ENCODE measurements around the gene ARHGEF11. TPM values are rescaled to one million over a fixed set of nuclear protein-coding genes. Genes with fewer than 3 reads are reported as not detected.

ARHGEF11 gene
- total RNA-seq, 1 experiment from 2014 or later: 0.11 TPM

DNA sequence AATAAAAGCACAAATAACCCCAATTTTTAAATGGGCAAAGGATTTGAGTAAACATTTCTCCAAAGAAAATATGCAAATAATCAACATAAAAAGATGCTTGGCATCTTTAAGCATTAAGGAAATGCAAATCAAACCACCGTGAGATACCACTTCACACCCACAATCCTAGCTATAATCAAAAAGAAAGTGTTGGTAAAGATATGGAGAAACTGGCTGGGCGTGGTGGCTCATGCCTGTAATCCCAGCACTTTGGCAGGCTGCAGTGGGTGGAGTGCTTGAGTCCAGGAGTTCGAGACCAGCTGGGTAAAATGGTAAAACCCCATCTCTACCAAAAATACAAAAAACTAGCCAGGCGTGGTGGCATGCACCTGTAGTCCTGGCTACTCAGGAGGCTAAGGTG is 16.9 kb downstream of the ARHGEF11 start:
- Histone ChIP-seq H3K4me3 (ENCODE audit: low read length) (no peak overlapping the region), H3K36me3 (ENCODE audit: insufficient read depth, low read length) (no peaks in the 10 kb centered on the region), H2AFZ (ENCODE audit: low read length) (no peak overlapping the region), H3K4me1 (ENCODE audit: low read length) (no peaks in the 10 kb centered on the region), H3K27ac (ENCODE audit: low read length) (no peak overlapping the region), H3K27me3 (ENCODE audit: low read length) (no peaks in the 10 kb centered on the region), H3K9me3 (ENCODE audit: low read length) (no peaks in the 10 kb centered on the region), H4K20me1 (ENCODE audit: insufficient read depth, low read depth, low read length) (no peaks in the 10 kb centered on the region), H3K9me2 (replicated peaks; ENCODE audit: insufficient read depth, low read length) (no peaks in the 10 kb centered on the region), H3K79me2 (ENCODE audit: low read length) (no peaks in the 10 kb centered on the region), H3K4me2 (ENCODE audit: low read depth, low read length, poor library complexity, severe bottlenecking) (no peak overlapping the region), H3K9ac (ENCODE audit: low read length) (no peak overlapping the region)
- DNase-seq: no peak

DNA sequence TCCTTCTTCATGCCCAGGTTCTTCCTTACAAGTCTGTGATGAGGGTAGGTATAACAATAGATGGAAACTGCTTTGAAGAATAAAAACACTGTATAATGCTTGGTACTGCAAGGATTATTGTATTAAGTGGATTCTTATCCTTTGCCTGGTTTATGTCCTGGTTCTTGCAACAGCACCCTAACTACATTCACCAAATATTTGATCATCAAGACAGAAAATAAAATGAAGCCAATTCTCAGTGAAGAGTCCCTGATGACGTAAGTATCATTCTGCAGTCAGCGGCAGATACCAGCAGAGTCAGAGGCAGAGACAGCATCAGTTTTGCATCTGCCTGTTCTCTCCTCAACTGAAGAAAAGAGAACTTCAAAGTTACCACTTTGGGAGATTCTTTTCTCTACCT is 19.7 kb downstream of the ARHGEF11 start:
- H3K27ac ChIP-seq (ENCODE audit: low read length): no peak overlapping the region
- H3K9me3 ChIP-seq (ENCODE audit: low read length): no peaks in the 10 kb centered on the region
- no peaks in the 10 kb centered on the region for H3K4me1 ChIP-seq (ENCODE audit: low read length)
- H3K79me2 ChIP-seq (ENCODE audit: low read length): no peaks in the 10 kb centered on the region
- no peaks in the 10 kb centered on the region for H4K20me1 ChIP-seq (ENCODE audit: insufficient read depth, low read depth, low read length)
- H3K4me3 ChIP-seq (ENCODE audit: low read length): no peak overlapping the region
- no peak overlapping the region for H3K4me2 ChIP-seq (ENCODE audit: low read depth, low read length, poor library complexity, severe bottlenecking)
- DNase-seq: no peak
- no peaks in the 10 kb centered on the region for H3K9me2 ChIP-seq (replicated peaks; ENCODE audit: insufficient read depth, low read length)
- no peaks in the 10 kb centered on the region for H3K36me3 ChIP-seq (ENCODE audit: insufficient read depth, low read length)
- H3K27me3 ChIP-seq (ENCODE audit: low read length): no peaks in the 10 kb centered on the region
- no peak overlapping the region for H3K9ac ChIP-seq (ENCODE audit: low read length)
- no peak overlapping the region for H2AFZ ChIP-seq (ENCODE audit: low read length)

DNA sequence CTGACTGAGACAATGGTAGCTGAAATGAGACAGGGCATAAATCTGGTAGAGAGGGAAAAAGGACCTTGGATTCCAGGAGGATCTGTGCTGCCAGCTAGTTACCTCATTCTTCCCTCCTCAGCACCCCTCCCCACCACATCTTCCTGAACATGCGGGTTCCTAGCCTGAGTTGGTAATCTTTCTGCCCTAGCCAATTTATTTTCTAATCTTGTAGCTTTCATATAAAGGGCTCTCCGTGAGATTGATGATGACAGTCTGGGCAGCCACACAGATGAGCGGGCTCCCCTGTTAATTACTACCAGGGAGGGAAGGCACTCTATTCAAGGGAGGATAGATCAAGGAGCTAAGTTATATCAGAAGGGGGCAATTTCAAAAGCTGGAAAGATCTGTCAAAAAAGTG is 20.2 kb downstream of the ARHGEF11 start:
- H3K4me1 ChIP-seq (ENCODE audit: low read length): no peaks in the 10 kb centered on the region
- H3K4me2 ChIP-seq (ENCODE audit: low read depth, low read length, poor library complexity, severe bottlenecking): no peak overlapping the region
- no peak overlapping the region for H3K4me3 ChIP-seq (ENCODE audit: low read length)
- H3K79me2 ChIP-seq (ENCODE audit: low read length): no peaks in the 10 kb centered on the region
- H3K27ac ChIP-seq (ENCODE audit: low read length): no peak overlapping the region
- H3K9me3 ChIP-seq (ENCODE audit: low read length): no peaks in the 10 kb centered on the region
- no peaks in the 10 kb centered on the region for H3K36me3 ChIP-seq (ENCODE audit: insufficient read depth, low read length)
- H4K20me1 ChIP-seq (ENCODE audit: insufficient read depth, low read depth, low read length): no peaks in the 10 kb centered on the region
- H3K27me3 ChIP-seq (ENCODE audit: low read length): no peaks in the 10 kb centered on the region
- H3K9me2 ChIP-seq (replicated peaks; ENCODE audit: insufficient read depth, low read length): no peaks in the 10 kb centered on the region
- DNase-seq: no peak
- no peak overlapping the region for H2AFZ ChIP-seq (ENCODE audit: low read length)
- H3K9ac ChIP-seq (ENCODE audit: low read length): no peak overlapping the region

DNA sequence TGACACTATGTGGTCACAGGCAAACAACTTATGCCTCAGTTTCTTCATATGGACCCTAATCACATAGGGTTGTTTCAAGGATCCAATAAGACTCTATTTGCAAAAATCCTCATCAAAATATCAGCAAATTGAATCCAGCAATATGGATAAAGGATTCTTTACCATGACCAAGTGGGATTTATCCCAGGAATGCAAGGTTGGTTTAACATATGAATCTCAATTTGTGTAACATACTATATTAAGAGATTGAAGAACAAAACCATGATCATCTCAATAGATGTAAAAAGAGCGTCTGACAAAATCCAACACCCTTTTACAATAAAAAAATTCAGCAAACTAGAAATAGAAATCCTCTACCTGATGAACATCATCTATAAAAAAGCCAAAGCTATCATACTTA is 23.9 kb downstream of the ARHGEF11 start:
- Histone ChIP-seq H3K9ac (ENCODE audit: low read length) (no peak overlapping the region), H4K20me1 (ENCODE audit: insufficient read depth, low read depth, low read length) (no peaks in the 10 kb centered on the region), H3K27ac (ENCODE audit: low read length) (no peak overlapping the region), H3K9me3 (ENCODE audit: low read length) (peaks cover 7% of the 10 kb centered on the region; the same call in 1 of the 2 replicates), H3K27me3 (ENCODE audit: low read length) (no peaks in the 10 kb centered on the region), H3K4me1 (ENCODE audit: low read length) (no peaks in the 10 kb centered on the region), H2AFZ (ENCODE audit: low read length) (no peak overlapping the region), H3K9me2 (replicated peaks; ENCODE audit: insufficient read depth, low read length) (no peaks in the 10 kb centered on the region), H3K4me3 (ENCODE audit: low read length) (no peak overlapping the region), H3K79me2 (ENCODE audit: low read length) (no peaks in the 10 kb centered on the region), H3K36me3 (ENCODE audit: insufficient read depth, low read length) (no peaks in the 10 kb centered on the region), H3K4me2 (ENCODE audit: low read depth, low read length, poor library complexity, severe bottlenecking) (no peak overlapping the region)
- DNase-seq: no peak

DNA sequence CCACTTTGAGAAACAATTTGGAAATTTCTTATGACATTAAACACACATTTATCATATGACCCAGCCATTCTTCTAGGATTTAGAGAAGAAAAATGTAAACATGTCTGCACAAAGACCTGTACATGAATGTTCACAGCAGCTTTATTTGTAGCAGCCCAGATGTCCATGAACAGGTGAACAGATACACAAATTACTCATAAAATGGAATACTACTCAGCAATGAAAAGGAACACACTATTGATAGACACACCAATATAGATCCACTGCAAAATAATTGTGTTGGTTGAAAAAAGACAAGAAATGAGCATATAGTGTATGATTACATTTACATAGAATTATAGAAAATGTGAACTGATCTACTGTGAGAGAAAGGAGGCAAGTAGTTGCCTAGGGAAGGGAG is 26.1 kb downstream of the ARHGEF11 start:
- Histone ChIP-seq H3K9me2 (replicated peaks; ENCODE audit: insufficient read depth, low read length) (no peaks in the 10 kb centered on the region), H3K9ac (ENCODE audit: low read length) (no peak overlapping the region), H3K36me3 (ENCODE audit: insufficient read depth, low read length) (no peaks in the 10 kb centered on the region), H3K4me3 (ENCODE audit: low read length) (no peak overlapping the region), H3K27me3 (ENCODE audit: low read length) (no peaks in the 10 kb centered on the region), H3K79me2 (ENCODE audit: low read length) (no peaks in the 10 kb centered on the region), H4K20me1 (ENCODE audit: insufficient read depth, low read depth, low read length) (no peaks in the 10 kb centered on the region), H3K4me1 (ENCODE audit: low read length) (no peaks in the 10 kb centered on the region), H3K27ac (ENCODE audit: low read length) (no peak overlapping the region), H2AFZ (ENCODE audit: low read length) (no peak overlapping the region), H3K4me2 (ENCODE audit: low read depth, low read length, poor library complexity, severe bottlenecking) (no peak overlapping the region), H3K9me3 (ENCODE audit: low read length) (peaks cover 7% of the 10 kb centered on the region; the same call in 1 of the 2 replicates)
- no peak for DNase-seq

DNA sequence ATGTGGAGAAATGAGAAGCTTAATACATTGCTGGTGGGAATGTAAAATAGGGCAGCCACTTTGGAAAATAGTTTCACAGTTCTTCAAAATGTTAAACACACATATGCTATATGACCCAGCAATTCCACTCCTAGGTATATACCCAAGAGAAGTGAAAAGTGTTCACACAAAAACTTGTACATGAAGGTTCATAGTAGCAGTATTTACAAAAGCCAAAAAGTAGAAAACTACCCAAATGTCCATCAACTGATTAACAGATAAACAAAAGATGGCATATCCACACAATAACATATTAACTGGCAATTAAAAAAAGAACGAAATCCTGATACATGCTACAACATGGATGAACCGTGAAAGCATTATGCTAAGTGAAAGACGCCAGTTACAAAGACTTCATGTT is 33.7 kb downstream of the ARHGEF11 start:
- Histone ChIP-seq H2AFZ (ENCODE audit: low read length) (no peak overlapping the region), H3K27me3 (ENCODE audit: low read length) (no peaks in the 10 kb centered on the region), H3K9me2 (replicated peaks; ENCODE audit: insufficient read depth, low read length) (no peaks in the 10 kb centered on the region), H3K4me2 (ENCODE audit: low read depth, low read length, poor library complexity, severe bottlenecking) (no peak overlapping the region), H3K9me3 (ENCODE audit: low read length) (no peaks in the 10 kb centered on the region), H3K4me1 (ENCODE audit: low read length) (no peaks in the 10 kb centered on the region), H3K27ac (ENCODE audit: low read length) (no peak overlapping the region), H3K4me3 (ENCODE audit: low read length) (no peak overlapping the region), H3K9ac (ENCODE audit: low read length) (no peak overlapping the region), H4K20me1 (ENCODE audit: insufficient read depth, low read depth, low read length) (no peaks in the 10 kb centered on the region), H3K79me2 (ENCODE audit: low read length) (no peaks in the 10 kb centered on the region), H3K36me3 (ENCODE audit: insufficient read depth, low read length) (no peaks in the 10 kb centered on the region)
- DNase-seq: no peak

DNA sequence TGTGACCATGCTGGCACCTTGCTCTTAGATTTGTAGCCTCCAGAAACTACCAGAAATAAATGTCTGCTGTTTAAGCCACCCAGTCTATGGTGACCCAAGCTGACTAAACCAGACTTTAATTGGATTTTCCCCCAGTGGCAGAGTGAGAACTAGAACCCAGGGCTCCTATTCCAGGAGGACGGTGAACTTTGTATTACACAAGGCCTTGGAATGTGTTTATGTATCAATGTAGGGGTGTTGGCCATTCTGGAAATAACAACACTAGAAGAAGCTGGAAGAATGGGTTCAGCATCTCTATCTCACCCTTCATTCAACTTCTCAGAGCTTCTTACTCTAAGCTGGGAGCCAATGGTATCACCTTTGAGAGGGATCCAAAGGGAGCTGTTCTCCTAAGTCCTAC is 37.0 kb downstream of the ARHGEF11 start:
- H2AFZ ChIP-seq (ENCODE audit: low read length): no peak overlapping the region
- H3K27me3 ChIP-seq (ENCODE audit: low read length): no peaks in the 10 kb centered on the region
- H3K79me2 ChIP-seq (ENCODE audit: low read length): no peaks in the 10 kb centered on the region
- DNase-seq: no peak
- no peak overlapping the region for H3K27ac ChIP-seq (ENCODE audit: low read length)
- no peaks in the 10 kb centered on the region for H4K20me1 ChIP-seq (ENCODE audit: insufficient read depth, low read depth, low read length)
- H3K4me3 ChIP-seq (ENCODE audit: low read length): no peak overlapping the region
- H3K9ac ChIP-seq (ENCODE audit: low read length): no peak overlapping the region
- no peaks in the 10 kb centered on the region for H3K36me3 ChIP-seq (ENCODE audit: insufficient read depth, low read length)
- H3K4me1 ChIP-seq (ENCODE audit: low read length): no peaks in the 10 kb centered on the region
- no peak overlapping the region for H3K4me2 ChIP-seq (ENCODE audit: low read depth, low read length, poor library complexity, severe bottlenecking)
- H3K9me3 ChIP-seq (ENCODE audit: low read length): no peaks in the 10 kb centered on the region
- no peaks in the 10 kb centered on the region for H3K9me2 ChIP-seq (replicated peaks; ENCODE audit: insufficient read depth, low read length)

DNA sequence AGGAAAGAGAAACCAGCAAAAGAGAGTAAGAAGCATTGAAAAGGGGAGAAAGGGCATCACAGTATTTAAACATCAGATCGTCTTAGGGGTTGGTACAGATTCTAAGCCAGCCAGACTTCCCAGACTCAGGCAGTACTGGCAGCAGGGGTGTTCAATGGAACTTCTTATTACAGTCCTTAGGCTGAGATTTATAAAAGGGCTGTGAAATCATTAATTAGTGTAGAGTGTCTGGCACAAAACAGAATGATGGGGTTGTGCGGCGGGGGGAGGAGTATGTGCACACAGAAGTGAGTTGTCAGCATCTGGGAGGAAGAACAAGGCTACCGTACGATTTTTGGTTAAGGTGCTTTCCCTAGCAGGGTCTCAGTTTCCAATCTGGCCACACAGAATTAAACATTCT is 38.2 kb downstream of the ARHGEF11 start:
- H3K27me3 ChIP-seq (ENCODE audit: low read length): no peaks in the 10 kb centered on the region
- H3K79me2 ChIP-seq (ENCODE audit: low read length): no peaks in the 10 kb centered on the region
- no peaks in the 10 kb centered on the region for H3K4me1 ChIP-seq (ENCODE audit: low read length)
- H3K36me3 ChIP-seq (ENCODE audit: insufficient read depth, low read length): no peaks in the 10 kb centered on the region
- H3K9me2 ChIP-seq (replicated peaks; ENCODE audit: insufficient read depth, low read length): no peaks in the 10 kb centered on the region
- no peak overlapping the region for H3K4me3 ChIP-seq (ENCODE audit: low read length)
- DNase-seq: no peak
- H3K4me2 ChIP-seq (ENCODE audit: low read depth, low read length, poor library complexity, severe bottlenecking): no peak overlapping the region
- no peak overlapping the region for H3K9ac ChIP-seq (ENCODE audit: low read length)
- H3K9me3 ChIP-seq (ENCODE audit: low read length): no peaks in the 10 kb centered on the region
- no peaks in the 10 kb centered on the region for H4K20me1 ChIP-seq (ENCODE audit: insufficient read depth, low read depth, low read length)
- H2AFZ ChIP-seq (ENCODE audit: low read length): no peak overlapping the region
- no peak overlapping the region for H3K27ac ChIP-seq (ENCODE audit: low read length)

DNA sequence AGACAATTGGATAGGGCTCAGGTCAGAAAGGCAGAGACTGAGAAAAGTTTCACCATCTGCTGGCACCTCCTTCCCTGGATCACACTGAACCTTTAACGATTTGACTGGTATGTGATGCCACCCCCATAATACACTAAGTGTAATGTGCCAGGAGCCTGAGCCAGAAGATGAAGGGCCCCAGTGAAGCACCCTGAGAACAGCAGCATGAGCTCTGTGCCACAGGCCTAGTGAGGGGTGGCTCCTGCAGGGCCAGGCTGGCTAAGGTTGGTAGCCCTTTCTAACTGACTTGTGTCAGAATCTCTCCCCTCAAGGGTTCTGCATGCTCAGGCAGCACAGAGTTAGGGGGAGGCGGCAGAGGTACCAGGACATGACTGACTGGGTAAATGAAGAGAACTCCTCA is 38.9 kb downstream of the ARHGEF11 start:
- Histone ChIP-seq H3K36me3 (ENCODE audit: insufficient read depth, low read length) (no peaks in the 10 kb centered on the region), H2AFZ (ENCODE audit: low read length) (no peak overlapping the region), H3K4me1 (ENCODE audit: low read length) (no peaks in the 10 kb centered on the region), H3K9me3 (ENCODE audit: low read length) (no peaks in the 10 kb centered on the region), H3K27ac (ENCODE audit: low read length) (no peak overlapping the region), H3K79me2 (ENCODE audit: low read length) (no peaks in the 10 kb centered on the region), H4K20me1 (ENCODE audit: insufficient read depth, low read depth, low read length) (no peaks in the 10 kb centered on the region), H3K9ac (ENCODE audit: low read length) (no peak overlapping the region), H3K4me2 (ENCODE audit: low read depth, low read length, poor library complexity, severe bottlenecking) (no peak overlapping the region), H3K9me2 (replicated peaks; ENCODE audit: insufficient read depth, low read length) (no peaks in the 10 kb centered on the region), H3K4me3 (ENCODE audit: low read length) (no peak overlapping the region), H3K27me3 (ENCODE audit: low read length) (no peaks in the 10 kb centered on the region)
- DNase-seq: no peak

Data from Karpas-422 (cell line).